HFFc6 (cell line): ENCODE results near the gene HAUS7. TPM values are rescaled to one million over a fixed set of nuclear protein-coding genes. Genes with fewer than 3 reads are reported as not detected.

Source experiments
- DNase-seq: peaks from one replicate; pipeline ENCODE4 v3.0.0-alpha.2; 2018
- H3K27ac Mint-ChIP-seq: 2 replicates; pipeline ENCODE4 v1.8.0; 2020; ENCODE audit warnings: mild to moderate bottlenecking, mixed read lengths
- H3K27me3 Mint-ChIP-seq: 2 replicates; pipeline ENCODE4 v1.8.0; 2021; ENCODE audit warnings: mild to moderate bottlenecking, moderate library complexity, mixed read lengths; ENCODE audit not compliant: insufficient read depth
- H3K36me3 Mint-ChIP-seq: 2 replicates; pipeline ENCODE4 v1.8.0; 2021; ENCODE audit warnings: low read depth, mixed read lengths
- H3K4me1 Mint-ChIP-seq: 2 replicates; pipeline ENCODE4 v1.8.0; 2020; ENCODE audit warnings: low read depth, mixed read lengths
- H3K4me3 Mint-ChIP-seq: 2 replicates; pipeline ENCODE4 v1.8.0; 2020; ENCODE audit warnings: mild to moderate bottlenecking, moderate library complexity, mixed read lengths
- H3K9me3 Mint-ChIP-seq: 2 replicates; pipeline ENCODE4 v1.8.0; 2020; ENCODE audit warnings: mild to moderate bottlenecking, mixed read lengths
- CTCF ChIP-seq: fragments of 200-600 bp; sonication (generic); IDR thresholded peaks from 2 replicates; pipeline ENCODE4 v1.5.0; 2021; ENCODE audit warnings: antibody characterized with exemption, mild to moderate bottlenecking
- total RNA-seq, 6 experiments: library from RNA; stranded (reverse); fragmentation: NEBNext Ultra II Directional; extraction: Animal tissue kit (Norgen Biotek cat#: 25700); gene quantifications; 2 replicates in 1 of 6; 3 replicates in 5 of 6; pipeline ENCODE4 v1.2.3, GENCODE V29; 2021

HAUS7 gene
- total RNA-seq, 6 experiments from 2014 or later, result 20.3 to 32.0 (median 28.2) TPM

GRCh38 chrX:153516073-153516472, 45.7 kb upstream of the HAUS7 start:
- H3K36me3 Mint-ChIP-seq, result no peaks in the 10 kb centered on the region
- no peak for TF ChIP-seq CTCF
- peaks cover 25% of the 10 kb centered on the region for H3K27me3 Mint-ChIP-seq
- no peak overlapping the region for H3K27ac Mint-ChIP-seq
- H3K4me3 Mint-ChIP-seq, result no peak overlapping the region; the same call in 1 of the 2 replicates
- no peaks in the 10 kb centered on the region for H3K9me3 Mint-ChIP-seq
- no peak for DNase-seq
- H3K4me1 Mint-ChIP-seq, result peaks cover 6% of the 10 kb centered on the region

GRCh38 chrX:153515435-153515834, 45.1 kb upstream of the HAUS7 start:
- H3K9me3 Mint-ChIP-seq, result no peaks in the 10 kb centered on the region
- H3K27me3 Mint-ChIP-seq, result peaks cover 25% of the 10 kb centered on the region
- H3K4me3 Mint-ChIP-seq, result no peak overlapping the region
- TF ChIP-seq CTCF, result no peak
- peaks cover 5% of the 10 kb centered on the region for H3K4me1 Mint-ChIP-seq
- no peaks in the 10 kb centered on the region for H3K36me3 Mint-ChIP-seq
- H3K27ac Mint-ChIP-seq, result no peak overlapping the region
- no peak for DNase-seq

- Mint-ChIP-seq H3K4me3 (no peak overlapping the region), H3K4me1 (no peaks in the 10 kb centered on the region), H3K36me3 (no peaks in the 10 kb centered on the region), H3K27me3 (peaks cover 25% of the 10 kb centered on the region), H3K9me3 (no peaks in the 10 kb centered on the region), H3K27ac (no peak overlapping the region)
- no peak for DNase-seq
- no peak for TF ChIP-seq CTCF
Measured at GRCh38 chrX:153514259-153514658, 43.9 kb upstream of the HAUS7 start.

- Mint-ChIP-seq H3K4me3 (no peak overlapping the region), H3K4me1 (no peaks in the 10 kb centered on the region), H3K9me3 (no peaks in the 10 kb centered on the region), H3K36me3 (no peaks in the 10 kb centered on the region), H3K27me3 (peaks cover 20% of the 10 kb centered on the region), H3K27ac (no peak overlapping the region)
- DNase-seq, result no peak
- TF ChIP-seq CTCF, result no peak
Measured at GRCh38 chrX:153513265-153513664, 42.9 kb upstream of the HAUS7 start.

- H3K9me3 Mint-ChIP-seq, result no peaks in the 10 kb centered on the region
- H3K27me3 Mint-ChIP-seq, result peaks cover 18% of the 10 kb centered on the region
- H3K36me3 Mint-ChIP-seq, result no peaks in the 10 kb centered on the region
- no peaks in the 10 kb centered on the region for H3K4me1 Mint-ChIP-seq
- no peak overlapping the region for H3K4me3 Mint-ChIP-seq
- H3K27ac Mint-ChIP-seq, result no peak overlapping the region
- no peak for DNase-seq
- TF ChIP-seq CTCF, result no peak
Measured at GRCh38 chrX:153512501-153512893, 42.1 kb upstream of the HAUS7 start.
